ENCODE measurements around the gene KIAA1614.

GRCh38 chr1:180973369-180973768 is 60.7 kb downstream of the KIAA1614 start:
- TF ChIP-seq POLR2AphosphoS2 (IDR thresholded peaks at IDR 0.05; ENCODE audit: low read depth, low read length) (no peak), CEBPB (IDR thresholded peaks at IDR 0.05; ENCODE audit: borderline replicate concordance in 1 of 2, low read depth in 2 of 2, low read length in 2 of 2) (no peak), HDAC6 (IDR thresholded peaks at IDR 0.05; ENCODE audit: unreplicated experiment) (no peak), TCF7 (IDR thresholded peaks at IDR 0.05; ENCODE audit: borderline replicate concordance) (no peak), SRF (IDR thresholded peaks at IDR 0.05; ENCODE audit: low read depth in 2 of 2, low read length in 2 of 2) (no peak), GABPA (IDR thresholded peaks at IDR 0.05; ENCODE audit: low read depth) (no peak), CBFB (IDR thresholded peaks at IDR 0.05; ENCODE audit: low read depth) (no peak), CHD2 (IDR thresholded peaks at IDR 0.05; ENCODE audit: borderline replicate concordance, low read depth, low read length) (no peak), IRF4 (IDR thresholded peaks at IDR 0.05; ENCODE audit: low read depth, low read length) (no peak)

Data from GM12878 (cell line).